ENCODE results near the gene DAPL1. TPM values are rescaled to one million over a fixed set of nuclear protein-coding genes. Genes with fewer than 3 reads are reported as not detected.

Gene DAPL1
- not detected in 5 replicates for total RNA-seq (2022; extraction: Qiagen RNA extraction)

GRCh38 chr2:158795195-158795924 lies at the start of gene DAPL1:
TSS of gene DAPL1 (plus strand) at chr2:158795317. CDS start at chr2:158795373, 56 bp downstream.

Other genes starting within 250 kb of the DAPL1 start
- gene TANC1, start 173.3 kb downstream of the DAPL1 start, total RNA-seq (2022; extraction: Qiagen RNA extraction): 7.0 to 10.8 TPM (median 8.8 TPM) in 5 replicates